ENCODE measurements around the gene CNPY1. TPM values are rescaled to one million over a fixed set of nuclear protein-coding genes. Genes with fewer than 3 reads are reported as not detected.

CNPY1 gene
- total RNA-seq, 2 experiments from 2014 or later = not detected

DNA sequence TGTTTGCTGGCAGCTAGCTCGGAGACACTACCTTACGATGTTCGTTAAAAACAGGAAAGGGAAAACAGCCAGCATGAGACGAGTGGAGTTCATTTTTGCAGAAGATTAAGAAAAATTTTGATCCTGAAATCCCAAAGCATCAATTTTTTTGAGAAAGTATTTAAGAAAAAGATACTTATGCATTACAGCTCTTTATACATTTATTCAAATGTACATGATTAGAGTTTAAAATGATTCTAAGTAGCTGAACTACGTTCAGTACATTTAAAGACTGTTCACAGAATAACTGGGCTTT is 34.7 kb downstream of the CNPY1 start:
- no peak overlapping the region for H3K27ac Mint-ChIP-seq
- no peaks in the 10 kb centered on the region for H3K9me3 Mint-ChIP-seq (ENCODE audit: insufficient read depth)
- ChIA-PET CTCF (interaction anchor here (0.7 to 1.4 kb wide), 2 partner anchors 55 to 132 kb away, joined by 3 read pairs; no protein-coding TSS in a partner anchor), POLR2A (no interaction called here)
- H3K4me3 Mint-ChIP-seq = no peak overlapping the region
- H3K4me1 Mint-ChIP-seq (ENCODE audit: low read depth) = peaks cover 16% of the 10 kb centered on the region
- peaks cover 68% of the 10 kb centered on the region for H3K27me3 Mint-ChIP-seq (ENCODE audit: low read depth)
- ATAC-seq (no peak), DNase-seq (no peak)
- H3K36me3 Mint-ChIP-seq (ENCODE audit: low read depth) = peaks cover 12% of the 10 kb centered on the region

GRCh38 chr7:155510975-155511701 is 35.2 kb downstream of the CNPY1 start:
- DNase-seq (no peak), ATAC-seq (no peak)
- CTCF ChIA-PET = interaction anchor here (0.7 to 1.5 kb wide), 2 partner anchors 13 to 131 kb away, joined by 3 read pairs; no protein-coding TSS in a partner anchor
- no peaks in the 10 kb centered on the region for H3K9me3 Mint-ChIP-seq (ENCODE audit: insufficient read depth)
- peaks cover 12% of the 10 kb centered on the region for H3K36me3 Mint-ChIP-seq (ENCODE audit: low read depth)
- POLR2A ChIA-PET = no interaction called here
- H3K4me3 Mint-ChIP-seq = no peak overlapping the region
- peaks cover 69% of the 10 kb centered on the region for H3K27me3 Mint-ChIP-seq (ENCODE audit: low read depth)
- no peak overlapping the region for H3K27ac Mint-ChIP-seq
- peaks cover 17% of the 10 kb centered on the region for H3K4me1 Mint-ChIP-seq (ENCODE audit: low read depth)

GRCh38 chr7:155509725-155510551 is 36.4 kb downstream of the CNPY1 start:
- Mint-ChIP-seq H3K27me3 (ENCODE audit: low read depth) (peaks cover 71% of the 10 kb centered on the region), H3K9me3 (ENCODE audit: insufficient read depth) (no peaks in the 10 kb centered on the region), H3K27ac (peak overlapping the region; percentile 63), H3K36me3 (ENCODE audit: low read depth) (peaks cover 12% of the 10 kb centered on the region), H3K4me1 (ENCODE audit: low read depth) (peaks cover 18% of the 10 kb centered on the region), H3K4me3 (peak overlapping the region; percentile 57)
- ChIA-PET CTCF (interaction anchor here (1.5 kb wide), 1 partner anchor 14 kb away, joined by 3 read pairs; no protein-coding TSS in a partner anchor), POLR2A (no interaction called here)
- ATAC-seq (peak; percentile 36), DNase-seq (no peak)

GRCh38 chr7:155509359-155509724 is 37.0 kb downstream of the CNPY1 start:
- H3K27me3 Mint-ChIP-seq (ENCODE audit: low read depth) = peaks cover 73% of the 10 kb centered on the region
- H3K4me1 Mint-ChIP-seq (ENCODE audit: low read depth) = peaks cover 18% of the 10 kb centered on the region
- H3K9me3 Mint-ChIP-seq (ENCODE audit: insufficient read depth) = no peaks in the 10 kb centered on the region
- ATAC-seq (no peak), DNase-seq (no peak)
- H3K36me3 Mint-ChIP-seq (ENCODE audit: low read depth) = peaks cover 12% of the 10 kb centered on the region
- peak overlapping the region; percentile 8 for H3K27ac Mint-ChIP-seq
- ChIA-PET POLR2A (no interaction called here), CTCF (interaction anchor here (1.5 kb wide), 1 partner anchor 15 kb away, joined by 3 read pairs; no protein-coding TSS in a partner anchor)
- H3K4me3 Mint-ChIP-seq = peak overlapping the region; percentile 47

DNA sequence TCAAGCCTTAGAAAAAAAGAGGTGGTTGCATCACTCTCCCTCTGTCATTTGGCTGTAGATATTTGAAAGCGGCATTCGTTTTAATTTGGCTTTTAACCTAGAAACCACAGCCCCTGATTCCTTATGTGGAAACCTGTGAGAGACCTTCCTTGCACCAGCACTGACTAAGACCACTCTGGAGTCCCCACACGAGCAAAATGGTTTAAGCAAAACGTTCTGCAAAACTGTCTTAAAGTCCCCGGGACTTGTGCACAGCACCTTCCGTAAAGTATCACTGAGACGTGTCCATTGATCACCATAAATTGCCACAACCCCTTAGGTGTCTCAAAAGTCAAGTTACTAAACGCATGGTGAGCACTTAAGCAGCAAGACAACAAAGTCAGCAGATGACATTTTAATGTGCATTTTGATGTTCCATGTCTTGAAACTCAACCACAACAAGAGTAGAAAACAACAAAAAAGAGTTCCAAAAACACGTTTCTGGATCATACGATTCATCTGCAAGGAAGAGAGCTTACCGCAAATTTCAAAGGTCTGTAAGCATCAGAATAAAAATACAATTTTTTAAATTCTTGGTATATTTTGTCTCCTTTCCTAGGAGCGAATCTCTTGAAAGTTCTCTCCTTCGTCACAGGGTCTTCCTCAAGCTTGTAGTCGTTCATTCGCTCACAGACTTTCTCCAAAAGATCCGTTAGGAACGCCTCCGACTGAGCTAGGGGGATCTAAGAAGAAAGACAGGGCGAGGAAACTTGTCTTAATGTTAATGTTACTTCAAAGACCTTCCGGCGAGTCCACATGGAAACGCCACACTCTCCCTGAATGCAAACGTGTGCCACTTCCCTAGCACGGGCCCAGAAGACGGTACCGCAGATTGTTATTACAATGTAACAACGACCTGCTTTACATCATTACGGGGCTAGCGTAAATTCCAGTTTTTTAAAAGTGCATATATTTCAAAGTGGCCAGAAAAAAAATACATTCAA is 37.7 kb downstream of the CNPY1 start:
- peak overlapping the region; percentile 29 for H3K27ac Mint-ChIP-seq

DNA sequence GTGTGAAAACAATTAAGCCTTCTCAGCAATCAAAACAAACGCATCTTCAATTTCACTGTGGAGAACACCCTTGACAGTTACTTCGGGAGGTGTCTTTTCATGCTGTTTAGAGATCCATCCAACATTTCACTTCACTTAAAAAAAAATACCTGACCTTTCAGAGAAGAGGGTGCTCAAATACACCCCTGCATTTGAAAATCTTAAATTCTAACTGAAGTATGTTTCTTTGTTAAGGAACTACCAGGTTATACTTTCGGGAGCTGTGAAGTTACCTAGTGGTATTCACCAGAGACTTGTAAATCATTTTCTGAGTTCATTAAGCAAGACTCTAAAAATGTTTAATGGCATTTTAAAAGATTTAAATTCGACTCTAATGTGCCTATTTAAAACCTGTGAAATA is 38.8 kb downstream of the CNPY1 start:
- H3K36me3 Mint-ChIP-seq (ENCODE audit: low read depth) = peaks cover 12% of the 10 kb centered on the region
- peaks cover 18% of the 10 kb centered on the region for H3K4me1 Mint-ChIP-seq (ENCODE audit: low read depth)
- no peak overlapping the region for H3K4me3 Mint-ChIP-seq
- no peak overlapping the region for H3K27ac Mint-ChIP-seq
- DNase-seq (no peak), ATAC-seq (no peak)
- ChIA-PET CTCF (no interaction called here), POLR2A (no interaction called here)
- no peaks in the 10 kb centered on the region for H3K9me3 Mint-ChIP-seq (ENCODE audit: insufficient read depth)
- peaks cover 81% of the 10 kb centered on the region for H3K27me3 Mint-ChIP-seq (ENCODE audit: low read depth)

More for the DNA sequence above, 37.7 kb downstream of the CNPY1 start:
- Mint-ChIP-seq H3K27me3 (ENCODE audit: low read depth) (peaks cover 76% of the 10 kb centered on the region), H3K4me1 (ENCODE audit: low read depth) (peaks cover 18% of the 10 kb centered on the region), H3K4me3 (peak overlapping the region; percentile 47), H3K36me3 (ENCODE audit: low read depth) (peaks cover 12% of the 10 kb centered on the region), H3K9me3 (ENCODE audit: insufficient read depth) (no peaks in the 10 kb centered on the region)
- DNase-seq (no peak), ATAC-seq (no peak)
- CTCF ChIA-PET = no interaction called here
- POLR2A ChIA-PET = no interaction called here

DNA sequence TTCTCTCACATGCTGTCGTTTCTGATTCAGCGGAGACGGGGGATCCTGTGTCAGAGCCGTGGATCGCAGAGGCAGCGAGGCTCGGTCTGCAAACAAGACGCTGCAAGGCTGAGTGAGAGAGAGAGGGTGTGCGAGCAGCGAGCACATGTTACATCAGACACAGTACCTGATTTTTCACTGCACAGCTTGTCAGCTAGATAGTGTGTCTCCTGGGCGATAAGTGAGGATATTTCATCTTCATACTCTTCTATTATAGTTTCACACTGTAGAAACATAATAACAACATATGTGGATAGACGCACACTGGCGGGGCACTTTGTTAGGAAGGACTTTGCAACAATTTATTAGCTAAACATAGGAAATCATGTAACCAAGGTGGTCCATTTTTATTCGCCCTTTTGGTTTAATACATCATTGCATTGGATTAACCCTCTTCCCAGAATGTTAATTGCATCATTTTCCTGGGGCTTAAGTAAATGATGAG is 39.5 kb downstream of the CNPY1 start:
- Mint-ChIP-seq H3K9me3 (ENCODE audit: insufficient read depth) (no peaks in the 10 kb centered on the region), H3K27me3 (ENCODE audit: low read depth) (peaks cover 79% of the 10 kb centered on the region), H3K27ac (no peak overlapping the region), H3K36me3 (ENCODE audit: low read depth) (peaks cover 12% of the 10 kb centered on the region), H3K4me1 (ENCODE audit: low read depth) (peaks cover 18% of the 10 kb centered on the region), H3K4me3 (no peak overlapping the region)
- no peak for DNase-seq
- CTCF ChIA-PET = no interaction called here
- no peak for ATAC-seq
- POLR2A ChIA-PET = no interaction called here

DNA sequence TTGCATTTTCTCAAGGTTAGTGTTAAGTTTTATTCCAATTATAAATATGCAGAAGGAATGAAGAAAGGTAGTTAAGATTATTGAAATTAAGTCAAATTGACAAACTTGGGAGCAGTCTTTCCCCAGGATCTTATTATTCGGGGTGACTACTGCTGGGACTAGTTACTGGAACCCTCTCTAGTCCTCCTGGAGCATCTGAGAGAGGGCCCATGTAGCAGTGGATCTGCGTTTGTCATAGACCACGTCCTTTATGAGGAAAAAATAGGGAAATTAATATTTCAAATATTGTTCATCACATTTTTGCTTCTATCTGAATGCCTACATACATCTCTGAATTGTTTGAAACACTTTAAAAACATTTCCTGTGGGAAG is 41.0 kb downstream of the CNPY1 start:
- H3K4me1 Mint-ChIP-seq (ENCODE audit: low read depth) = peaks cover 18% of the 10 kb centered on the region
- DNase-seq (no peak), ATAC-seq (no peak)
- CTCF ChIA-PET = no interaction called here
- no peak overlapping the region for H3K27ac Mint-ChIP-seq
- POLR2A ChIA-PET = no interaction called here
- peaks cover 78% of the 10 kb centered on the region for H3K27me3 Mint-ChIP-seq (ENCODE audit: low read depth)
- no peak overlapping the region for H3K4me3 Mint-ChIP-seq
- peaks cover 10% of the 10 kb centered on the region for H3K36me3 Mint-ChIP-seq (ENCODE audit: low read depth)
- H3K9me3 Mint-ChIP-seq (ENCODE audit: insufficient read depth) = no peaks in the 10 kb centered on the region

- ChIA-PET POLR2A (no interaction called here), CTCF (no interaction called here)
- peaks cover 36% of the 10 kb centered on the region for H3K27me3 Mint-ChIP-seq (ENCODE audit: low read depth)
- ATAC-seq (no peak), DNase-seq (no peak)
- H3K4me1 Mint-ChIP-seq (ENCODE audit: low read depth) = no peaks in the 10 kb centered on the region
- no peaks in the 10 kb centered on the region for H3K36me3 Mint-ChIP-seq (ENCODE audit: low read depth)
- H3K27ac Mint-ChIP-seq = no peak overlapping the region
- no peak overlapping the region for H3K4me3 Mint-ChIP-seq
- H3K9me3 Mint-ChIP-seq (ENCODE audit: insufficient read depth) = no peaks in the 10 kb centered on the region
Observed at GRCh38 chr7:155497149-155497901, 49.0 kb downstream of the CNPY1 start.

DNA sequence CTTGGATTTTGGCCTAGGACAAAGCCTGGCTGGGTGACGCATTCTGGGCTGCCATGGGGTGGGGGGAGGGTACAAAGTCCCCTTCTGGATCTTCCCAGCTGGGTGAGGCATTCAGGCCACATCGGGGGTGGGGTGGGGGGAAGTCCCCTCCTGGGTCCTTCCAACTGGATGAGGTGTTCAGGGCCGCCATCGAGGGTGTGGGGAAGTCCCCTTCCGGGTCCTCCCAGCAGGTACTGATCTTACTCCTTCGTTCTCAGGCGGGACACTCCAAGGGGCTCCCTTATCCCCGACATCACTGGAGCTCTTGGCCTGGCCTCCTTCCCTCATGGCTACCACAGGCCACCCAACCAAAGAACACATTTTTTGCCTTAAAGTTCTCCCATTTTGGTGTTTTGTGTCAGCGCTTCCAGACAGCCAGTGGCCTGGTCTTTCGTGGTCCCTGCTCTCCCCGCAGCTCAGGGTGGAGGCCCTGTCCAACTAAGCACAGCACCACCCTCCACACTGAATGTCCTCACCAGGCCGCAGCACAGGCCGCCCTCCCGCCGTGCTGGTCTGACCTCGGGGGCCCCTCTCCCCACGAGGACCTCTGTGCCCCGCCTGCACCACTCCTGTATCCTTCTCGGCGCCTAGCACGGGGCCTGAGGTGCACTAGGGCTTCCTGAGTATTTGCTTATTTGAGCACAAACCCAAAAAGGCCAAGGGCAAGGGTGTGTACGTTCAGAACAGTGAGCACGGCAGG is 49.9 kb downstream of the CNPY1 start:
- Mint-ChIP-seq H3K36me3 (ENCODE audit: low read depth) (no peaks in the 10 kb centered on the region), H3K4me1 (ENCODE audit: low read depth) (peaks cover 7% of the 10 kb centered on the region), H3K4me3 (no peak overlapping the region), H3K27me3 (ENCODE audit: low read depth) (peaks cover 36% of the 10 kb centered on the region), H3K27ac (no peak overlapping the region), H3K9me3 (ENCODE audit: insufficient read depth) (no peaks in the 10 kb centered on the region)
- ChIA-PET CTCF (no interaction called here), POLR2A (no interaction called here)
- DNase-seq (no peak), ATAC-seq (no peak)

Measured in activated CD8-positive, alpha-beta T cell treated with anti-CD3 and anti-CD28 coated beads, Interleukin-2, amount 10 ng/mL, durations not matched to agents 7 days and 5 days (primary cell).